ENCODE measurements around the gene SLC30A3. TPM values are rescaled to one million over a fixed set of nuclear protein-coding genes. Genes with fewer than 3 reads are reported as not detected.

Gene SLC30A3
- total and polyA plus RNA-seq, 5 donors from 2014 or later: 0.05 to 0.10 TPM; not detected in 3

GRCh38 chr2:27236136-27236535 lies 26.7 kb downstream of the SLC30A3 start:
- Mint-ChIP-seq H3K4me1 (no peaks in the 10 kb centered on the region), H3K9me3 (no peaks in the 10 kb centered on the region), H3K27ac (no peak overlapping the region), H3K36me3 (peaks cover 70% of the 10 kb centered on the region), H3K27me3 (no peaks in the 10 kb centered on the region), H3K4me3 (no peak overlapping the region)
- H3K36me3 ChIP-seq (ENCODE audit: control insufficient read depth, insufficient read depth, low read length): peaks cover 95% of the 10 kb centered on the region
- H3K9me3 ChIP-seq (ENCODE audit: control insufficient read depth in 2 of 2, low read length in 2 of 2): no peaks in the 10 kb centered on the region
- H3K4me3 ChIP-seq (ENCODE audit: low read depth, low read length): no peak overlapping the region
- DNase-seq (no peak), ATAC-seq (ENCODE audit: low read depth in 2 of 2) (no peak)
- H3K27ac ChIP-seq (ENCODE audit: insufficient read depth, low read length, poor library complexity, severe bottlenecking): no peak overlapping the region
- H3K27me3 ChIP-seq (ENCODE audit: control insufficient read depth, insufficient read depth, low read length): no peaks in the 10 kb centered on the region
- no peaks in the 10 kb centered on the region for H3K4me1 ChIP-seq (ENCODE audit: control insufficient read depth, insufficient read depth, low read length, poor library complexity, severe bottlenecking)

GRCh38 chr2:27233341-27233740 lies 29.5 kb downstream of the SLC30A3 start:
- Mint-ChIP-seq H3K4me1 (no peaks in the 10 kb centered on the region), H3K27ac (no peak overlapping the region), H3K4me3 (no peak overlapping the region), H3K36me3 (peaks cover 56% of the 10 kb centered on the region), H3K9me3 (no peaks in the 10 kb centered on the region), H3K27me3 (no peaks in the 10 kb centered on the region)
- Histone ChIP-seq H3K27ac (ENCODE audit: insufficient read depth, low read length, poor library complexity, severe bottlenecking) (no peak overlapping the region), H3K9me3 (ENCODE audit: control insufficient read depth in 2 of 2, low read length in 2 of 2) (no peaks in the 10 kb centered on the region), H3K27me3 (ENCODE audit: control insufficient read depth, insufficient read depth, low read length) (no peaks in the 10 kb centered on the region), H3K4me3 (ENCODE audit: low read depth, low read length) (no peak overlapping the region), H3K36me3 (ENCODE audit: control insufficient read depth, insufficient read depth, low read length) (peaks cover 79% of the 10 kb centered on the region), H3K4me1 (ENCODE audit: control insufficient read depth, insufficient read depth, low read length, poor library complexity, severe bottlenecking) (no peaks in the 10 kb centered on the region)
- ATAC-seq (ENCODE audit: low read depth in 2 of 2): peak in 1 of 2 donors; percentile 12
- no peak for DNase-seq

GRCh38 chr2:27231921-27232320 lies 30.9 kb downstream of the SLC30A3 start:
- DNase-seq (no peak), ATAC-seq (ENCODE audit: low read depth in 2 of 2) (no peak)
- no peaks in the 10 kb centered on the region for H3K4me1 Mint-ChIP-seq
- Histone ChIP-seq H3K9me3 (ENCODE audit: control insufficient read depth in 2 of 2, low read length in 2 of 2) (no peaks in the 10 kb centered on the region), H3K36me3 (ENCODE audit: control insufficient read depth, insufficient read depth, low read length) (peaks cover 79% of the 10 kb centered on the region), H3K4me3 (ENCODE audit: low read depth, low read length) (no peak overlapping the region), H3K4me1 (ENCODE audit: control insufficient read depth, insufficient read depth, low read length, poor library complexity, severe bottlenecking) (no peaks in the 10 kb centered on the region), H3K27ac (ENCODE audit: insufficient read depth, low read length, poor library complexity, severe bottlenecking) (no peak overlapping the region), H3K27me3 (ENCODE audit: control insufficient read depth, insufficient read depth, low read length) (no peaks in the 10 kb centered on the region)
- H3K4me3 Mint-ChIP-seq: no peak overlapping the region
- H3K27ac Mint-ChIP-seq: no peak overlapping the region
- no peaks in the 10 kb centered on the region for H3K9me3 Mint-ChIP-seq
- no peaks in the 10 kb centered on the region for H3K27me3 Mint-ChIP-seq
- peaks cover 58% of the 10 kb centered on the region for H3K36me3 Mint-ChIP-seq

- H3K27me3 Mint-ChIP-seq: no peaks in the 10 kb centered on the region
- Histone ChIP-seq H3K27me3 (ENCODE audit: control insufficient read depth, insufficient read depth, low read length) (no peaks in the 10 kb centered on the region), H3K4me3 (ENCODE audit: low read depth, low read length) (no peak overlapping the region), H3K36me3 (ENCODE audit: control insufficient read depth, insufficient read depth, low read length) (peaks cover 72% of the 10 kb centered on the region), H3K27ac (ENCODE audit: insufficient read depth, low read length, poor library complexity, severe bottlenecking) (no peak overlapping the region), H3K9me3 (ENCODE audit: control insufficient read depth in 2 of 2, low read length in 2 of 2) (no peaks in the 10 kb centered on the region), H3K4me1 (ENCODE audit: control insufficient read depth, insufficient read depth, low read length, poor library complexity, severe bottlenecking) (no peaks in the 10 kb centered on the region)
- DNase-seq (no peak), ATAC-seq (ENCODE audit: low read depth in 2 of 2) (no peak)
- no peak overlapping the region for H3K4me3 Mint-ChIP-seq
- peaks cover 0 to 2% (median 0%) of the 10 kb centered on the region in 4 donors for H3K4me1 Mint-ChIP-seq
- H3K27ac Mint-ChIP-seq: no peak overlapping the region
- H3K36me3 Mint-ChIP-seq: peaks cover 53% of the 10 kb centered on the region
- no peaks in the 10 kb centered on the region for H3K9me3 Mint-ChIP-seq
Measured at GRCh38 chr2:27227501-27227900, 35.3 kb downstream of the SLC30A3 start.

- no peaks in the 10 kb centered on the region for H3K4me1 ChIP-seq (ENCODE audit: control insufficient read depth, insufficient read depth, low read length, poor library complexity, severe bottlenecking)
- Mint-ChIP-seq H3K36me3 (peaks cover 53% of the 10 kb centered on the region), H3K9me3 (no peaks in the 10 kb centered on the region), H3K4me1 (peaks cover 0 to 5% (median 2%) of the 10 kb centered on the region in 4 donors), H3K4me3 (no peak overlapping the region), H3K27me3 (no peaks in the 10 kb centered on the region), H3K27ac (no peak overlapping the region)
- no peak overlapping the region for H3K27ac ChIP-seq (ENCODE audit: insufficient read depth, low read length, poor library complexity, severe bottlenecking)
- no peak overlapping the region for H3K4me3 ChIP-seq (ENCODE audit: low read depth, low read length)
- no peaks in the 10 kb centered on the region for H3K27me3 ChIP-seq (ENCODE audit: control insufficient read depth, insufficient read depth, low read length)
- no peak for ATAC-seq (ENCODE audit: low read depth in 2 of 2)
- no peak for DNase-seq
- H3K9me3 ChIP-seq (ENCODE audit: control insufficient read depth in 2 of 2, low read length in 2 of 2): no peaks in the 10 kb centered on the region
- peaks cover 66% of the 10 kb centered on the region for H3K36me3 ChIP-seq (ENCODE audit: control insufficient read depth, insufficient read depth, low read length)
Measured at GRCh38 chr2:27225526-27225925, 37.3 kb downstream of the SLC30A3 start.

- peaks cover 3% of the 10 kb centered on the region for H3K4me1 ChIP-seq (ENCODE audit: control insufficient read depth, insufficient read depth, low read length, poor library complexity, severe bottlenecking)
- ATAC-seq (ENCODE audit: low read depth in 2 of 2): no peak
- H3K9me3 Mint-ChIP-seq: no peaks in the 10 kb centered on the region
- H3K36me3 ChIP-seq (ENCODE audit: control insufficient read depth, insufficient read depth, low read length): peaks cover 57% of the 10 kb centered on the region
- peaks cover 0 to 18% (median 9%) of the 10 kb centered on the region in 4 donors for H3K4me1 Mint-ChIP-seq
- DNase-seq: no peak
- H3K36me3 Mint-ChIP-seq: peaks cover 57% of the 10 kb centered on the region
- no peak overlapping the region for H3K4me3 ChIP-seq (ENCODE audit: low read depth, low read length)
- H3K27ac ChIP-seq (ENCODE audit: insufficient read depth, low read length, poor library complexity, severe bottlenecking): no peak overlapping the region
- no peak overlapping the region for H3K4me3 Mint-ChIP-seq
- H3K27me3 Mint-ChIP-seq: no peaks in the 10 kb centered on the region
- H3K27ac Mint-ChIP-seq: no peak overlapping the region
- H3K27me3 ChIP-seq (ENCODE audit: control insufficient read depth, insufficient read depth, low read length): no peaks in the 10 kb centered on the region
- H3K9me3 ChIP-seq (ENCODE audit: control insufficient read depth in 2 of 2, low read length in 2 of 2): no peaks in the 10 kb centered on the region
Measured at GRCh38 chr2:27223416-27223815, 39.4 kb downstream of the SLC30A3 start.

GRCh38 chr2:27222407-27222806 lies 40.4 kb downstream of the SLC30A3 start:
- no peak overlapping the region for H3K4me3 Mint-ChIP-seq
- no peaks in the 10 kb centered on the region for H3K27me3 ChIP-seq (ENCODE audit: control insufficient read depth, insufficient read depth, low read length)
- H3K4me1 Mint-ChIP-seq: peaks cover 5 to 28% (median 18%) of the 10 kb centered on the region in 4 donors
- ATAC-seq (ENCODE audit: low read depth in 2 of 2): no peak
- H3K27ac Mint-ChIP-seq: no peak overlapping the region
- H3K4me1 ChIP-seq (ENCODE audit: control insufficient read depth, insufficient read depth, low read length, poor library complexity, severe bottlenecking): peaks cover 13% of the 10 kb centered on the region
- no peaks in the 10 kb centered on the region for H3K27me3 Mint-ChIP-seq
- H3K36me3 ChIP-seq (ENCODE audit: control insufficient read depth, insufficient read depth, low read length): peaks cover 49% of the 10 kb centered on the region
- no peaks in the 10 kb centered on the region for H3K9me3 Mint-ChIP-seq
- DNase-seq: no peak
- H3K36me3 Mint-ChIP-seq: peaks cover 48% of the 10 kb centered on the region
- H3K9me3 ChIP-seq (ENCODE audit: control insufficient read depth in 2 of 2, low read length in 2 of 2): no peaks in the 10 kb centered on the region
- H3K4me3 ChIP-seq (ENCODE audit: low read depth, low read length): no peak overlapping the region
- no peak overlapping the region for H3K27ac ChIP-seq (ENCODE audit: insufficient read depth, low read length, poor library complexity, severe bottlenecking)

- Histone ChIP-seq H3K27ac (ENCODE audit: insufficient read depth, low read length, poor library complexity, severe bottlenecking) (no peak overlapping the region), H3K36me3 (ENCODE audit: control insufficient read depth, insufficient read depth, low read length) (peaks cover 36% of the 10 kb centered on the region), H3K4me3 (ENCODE audit: low read depth, low read length) (no peak overlapping the region), H3K27me3 (ENCODE audit: control insufficient read depth, insufficient read depth, low read length) (no peaks in the 10 kb centered on the region), H3K9me3 (ENCODE audit: control insufficient read depth in 2 of 2, low read length in 2 of 2) (no peaks in the 10 kb centered on the region), H3K4me1 (ENCODE audit: control insufficient read depth, insufficient read depth, low read length, poor library complexity, severe bottlenecking) (peaks cover 20% of the 10 kb centered on the region)
- Mint-ChIP-seq H3K27ac (peak overlapping the region in 1 of 3 donors; percentile 38), H3K4me1 (peaks cover 10 to 39% (median 26%) of the 10 kb centered on the region in 4 donors), H3K9me3 (peaks cover 0 to 1% (median 0%) of the 10 kb centered on the region in 7 donors), H3K27me3 (peaks cover 4% of the 10 kb centered on the region), H3K4me3 (peak overlapping the region in 2 of 4 donors; percentile 5 to 76), H3K36me3 (peaks cover 37% of the 10 kb centered on the region)
- no peak for DNase-seq
- no peak for ATAC-seq (ENCODE audit: low read depth in 2 of 2)
Measured at GRCh38 chr2:27221166-27221565, 41.7 kb downstream of the SLC30A3 start.

All from CD4-positive, CD25-positive, alpha-beta regulatory T cell (primary cell).